NCI-H187 treated with DMSO at 0.1 percent for 48 hours (cell line): ENCODE measurements around the gene LUZP2.

Experiments
- DNase-seq: peaks from one replicate; lab custom pipeline; 2025; lab: John Stamatoyannopoulos, UW

The LUZP2 gene

DNA sequence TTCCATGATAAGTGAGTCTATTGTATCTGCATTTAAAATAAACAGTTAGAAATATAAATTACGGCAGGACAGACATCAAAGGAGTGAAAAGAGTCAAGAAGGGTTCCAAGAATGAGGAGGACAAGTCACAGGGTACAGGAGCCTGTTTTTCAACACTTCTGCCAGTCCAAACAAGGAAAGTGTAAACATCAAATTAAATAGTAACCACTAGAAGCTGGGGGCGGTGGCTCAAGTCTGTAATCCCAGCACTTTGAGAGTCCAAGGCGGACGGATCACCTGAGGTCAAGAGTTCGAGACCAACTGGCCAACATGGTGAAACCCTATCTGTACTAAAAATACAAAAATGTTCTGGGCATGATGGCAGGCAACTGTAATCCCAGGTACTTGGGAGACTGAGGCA, 219.6 kb downstream of the LUZP2 start:
- no peak for DNase-seq

DNA sequence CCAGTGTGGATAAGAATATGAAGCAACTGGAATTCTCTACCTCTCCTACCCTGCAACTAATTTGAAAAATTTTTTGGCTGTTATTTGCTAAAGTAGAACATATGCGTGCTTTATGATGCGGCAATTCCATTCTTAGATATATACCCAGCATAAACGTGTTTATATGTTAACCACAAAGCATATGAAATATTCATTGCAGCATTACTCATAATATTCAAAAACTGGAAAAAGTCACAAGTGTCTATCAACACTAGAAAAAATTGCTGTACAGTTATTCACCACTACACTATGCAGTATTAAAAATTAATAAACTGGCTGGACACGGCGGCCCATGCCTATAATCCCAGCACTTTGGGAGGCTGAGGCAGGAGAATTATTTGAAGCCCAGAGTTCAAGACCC, 226.4 kb downstream of the LUZP2 start:
- no peak for DNase-seq

GRCh38 chr11:24731554-24731953, 234.7 kb downstream of the LUZP2 start:
- DNase-seq, result no peak

GRCh38 chr11:24734742-24735237, 237.9 kb downstream of the LUZP2 start:
- DNase-seq, result no peak

DNA sequence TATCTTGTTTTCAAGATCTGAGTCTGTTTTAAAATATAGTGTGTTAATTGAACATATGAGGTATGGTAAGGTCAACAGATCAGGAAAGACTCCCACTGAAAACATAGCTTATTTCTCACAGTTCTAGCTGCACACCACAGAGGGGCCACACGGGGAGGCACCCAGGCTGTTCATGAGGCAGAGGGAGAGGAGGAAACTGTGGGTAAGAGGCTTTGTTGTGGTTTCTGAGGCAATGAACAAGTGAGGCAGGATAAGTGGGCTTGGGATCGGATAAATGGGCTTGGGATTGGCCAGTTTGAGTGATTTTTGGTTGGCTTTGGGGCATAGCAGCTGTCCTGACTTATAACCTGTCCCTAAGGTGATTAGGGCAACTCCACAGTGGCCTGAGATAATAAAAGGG, 242.1 kb downstream of the LUZP2 start:
- no peak for DNase-seq

DNA sequence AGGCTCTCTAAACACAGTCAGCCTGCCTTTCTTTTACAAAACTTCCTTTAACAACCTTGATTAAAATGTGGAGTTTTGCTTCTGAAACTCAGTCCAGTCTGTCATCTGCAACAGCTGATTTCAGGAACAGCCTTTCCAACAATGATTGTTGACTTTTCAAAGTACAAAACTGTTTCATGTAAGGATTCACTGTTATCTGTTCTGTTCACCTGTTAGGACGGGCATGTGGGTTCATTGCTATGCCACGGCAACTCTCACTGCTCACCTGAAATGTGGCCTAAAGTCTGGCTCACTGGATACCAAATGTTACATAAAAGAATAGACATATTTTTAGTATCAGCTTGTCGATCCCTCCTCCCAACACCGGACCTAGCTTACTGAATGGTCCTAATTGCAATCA, 242.8 kb downstream of the LUZP2 start:
- no peak for DNase-seq

DNA sequence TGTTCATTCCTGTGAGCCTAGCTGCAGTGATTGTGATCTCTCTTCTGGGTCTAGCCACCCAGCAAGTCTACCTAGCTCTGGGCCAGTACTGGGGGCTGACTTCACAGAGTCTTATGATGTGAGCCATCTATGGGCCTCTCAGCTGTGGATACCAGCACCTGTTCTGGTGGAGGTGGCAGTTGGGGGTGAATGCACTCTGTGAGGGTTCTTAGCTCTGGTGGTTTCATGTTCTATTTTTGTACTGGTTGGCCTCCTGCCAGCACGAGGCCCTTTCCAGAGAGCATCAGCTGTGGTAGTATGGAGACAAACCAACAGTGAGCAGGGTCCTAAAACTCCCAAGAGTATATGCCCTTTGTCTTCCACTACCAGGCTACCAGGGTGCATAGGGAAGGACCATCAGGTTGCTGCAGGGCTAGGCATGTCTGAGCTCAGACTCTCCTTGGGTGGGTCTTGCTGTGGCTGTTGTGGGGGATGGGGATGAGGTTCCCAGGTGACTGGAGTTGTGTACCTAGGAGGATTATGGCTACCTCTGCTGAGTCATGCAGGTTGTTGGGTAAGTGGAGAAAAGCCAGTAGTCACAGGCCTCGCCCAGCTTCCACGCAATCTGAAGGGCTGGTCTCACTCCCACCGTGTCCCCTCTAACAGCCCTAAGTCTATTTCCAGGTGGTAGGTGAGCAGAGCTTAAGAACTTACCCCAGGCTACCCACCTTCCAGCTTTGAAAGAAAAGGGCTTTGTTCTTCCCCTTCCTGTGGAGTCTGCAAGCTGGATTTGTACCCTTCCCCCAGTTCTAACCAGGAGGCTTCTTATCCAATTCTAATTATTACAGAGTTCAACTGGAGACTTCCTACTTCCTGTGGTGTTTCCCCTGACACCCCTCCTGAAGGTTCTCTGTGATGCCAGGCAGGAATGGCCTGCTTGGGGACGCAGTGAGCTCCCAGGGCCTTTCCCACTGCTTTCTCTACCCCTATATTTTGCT, 250.7 kb downstream of the LUZP2 start:
- DNase-seq, result no peak

GRCh38 chr11:24748261-24748660, 251.4 kb downstream of the LUZP2 start:
- no peak for DNase-seq

- DNase-seq, result no peak
Observed at GRCh38 chr11:24754406-24754805, 257.6 kb downstream of the LUZP2 start.

DNA sequence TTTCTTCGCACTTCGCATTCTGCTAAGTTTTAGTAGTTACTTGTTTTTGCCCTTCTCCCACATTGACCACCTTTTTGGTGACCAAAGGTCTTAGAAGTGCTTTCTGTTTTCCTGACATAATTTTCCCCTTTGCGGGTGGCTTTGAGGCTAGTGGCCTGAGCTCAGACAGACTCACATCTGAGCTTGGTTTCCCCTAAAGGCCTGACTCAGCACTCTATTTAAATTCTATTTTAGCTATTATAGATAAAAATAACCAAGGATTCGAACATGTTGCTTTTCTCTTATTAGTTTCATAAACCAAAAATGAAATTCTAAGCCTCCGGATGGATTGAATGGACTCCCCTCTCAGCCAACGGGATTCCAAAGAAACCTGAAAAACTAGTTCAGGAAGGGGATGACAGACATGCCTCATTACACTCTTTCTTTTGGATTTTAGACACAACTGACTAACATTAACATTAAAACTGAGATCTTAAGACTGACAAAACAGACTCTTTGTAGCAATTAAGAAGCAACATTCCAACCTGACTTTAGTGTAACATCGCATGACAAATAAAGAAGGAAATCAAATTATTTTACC, 258.5 kb downstream of the LUZP2 start:
- DNase-seq, result no peak

DNA sequence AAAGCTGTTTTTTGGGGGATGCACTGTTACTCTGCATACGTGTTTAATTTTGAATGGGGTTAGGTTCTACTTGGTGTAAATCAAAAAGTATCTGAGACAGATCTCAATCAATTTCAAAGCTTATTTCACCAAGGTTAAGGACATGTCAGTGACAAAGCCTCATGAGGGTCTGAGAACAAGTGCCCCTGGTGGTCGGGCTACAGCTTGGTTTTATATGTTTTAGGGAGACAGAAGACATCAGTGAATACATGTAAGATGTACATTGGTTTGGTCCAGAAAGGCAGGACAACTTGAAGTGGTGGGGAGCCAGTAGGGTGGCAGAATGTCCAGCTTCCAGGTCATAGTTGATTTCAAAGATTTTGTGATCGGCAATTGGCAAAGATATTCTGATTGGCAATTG, 262.9 kb downstream of the LUZP2 start:
- no peak for DNase-seq

- no peak for DNase-seq
Observed at GRCh38 chr11:24760681-24761080, 263.8 kb downstream of the LUZP2 start.

DNA sequence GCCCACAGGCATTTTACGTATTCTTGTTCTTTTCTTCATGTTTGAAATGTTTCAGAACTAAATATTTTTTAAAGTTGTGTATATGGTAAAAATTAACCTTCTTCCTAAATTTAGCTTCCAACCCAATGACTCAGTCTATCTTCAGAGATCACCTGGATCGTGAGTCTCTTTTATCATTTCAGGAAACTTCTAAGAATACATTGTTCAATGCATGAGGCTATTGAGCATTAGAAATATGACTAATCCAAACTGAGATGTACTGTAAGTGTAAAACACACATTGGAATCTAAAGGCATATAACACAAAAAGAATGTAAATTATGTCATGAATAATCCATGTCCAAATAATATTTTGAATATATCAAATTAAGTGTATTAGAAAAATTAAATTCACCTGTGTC, 265.2 kb downstream of the LUZP2 start:
- no peak for DNase-seq

GRCh38 chr11:24767411-24767810, 270.6 kb downstream of the LUZP2 start:
- no peak for DNase-seq

DNA sequence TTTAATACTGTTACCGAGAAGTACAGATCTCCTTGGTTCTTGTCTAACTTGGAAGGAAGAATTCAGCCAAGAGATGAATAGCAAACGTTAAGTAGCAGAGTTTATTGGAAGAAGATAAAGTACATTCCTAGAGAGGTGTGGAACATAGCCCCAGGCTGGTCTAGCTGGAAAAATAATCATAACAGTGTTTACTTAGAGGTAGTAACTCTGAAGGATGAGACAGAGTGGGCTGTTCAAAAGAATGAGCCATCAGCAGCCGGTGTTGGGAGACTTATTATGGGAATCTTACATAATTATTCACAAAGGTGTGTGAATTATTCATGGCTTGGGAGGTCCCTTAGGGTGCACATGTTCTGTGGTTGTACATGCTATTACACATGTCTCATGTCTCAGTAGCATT, 276.5 kb downstream of the LUZP2 start:
- DNase-seq, result no peak

DNA sequence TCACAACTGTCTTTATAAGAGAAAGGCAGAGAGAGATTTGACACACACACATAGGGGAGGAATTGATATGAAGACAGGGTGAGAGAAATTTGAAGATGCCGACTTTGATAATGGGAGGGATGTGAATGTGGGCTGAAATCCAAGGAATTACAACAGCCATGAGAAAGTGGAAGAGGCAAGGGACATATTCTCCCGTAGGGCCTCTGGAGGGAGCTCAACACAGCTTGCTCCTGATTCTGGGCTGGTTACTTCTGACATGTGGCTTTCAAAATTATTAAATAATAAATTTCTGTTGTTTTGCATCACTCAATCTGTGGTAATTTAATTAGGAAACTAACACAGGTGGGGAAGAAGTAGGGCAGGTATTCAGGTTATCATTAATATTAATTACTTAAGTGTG, 282.9 kb downstream of the LUZP2 start:
- DNase-seq, result no peak

DNA sequence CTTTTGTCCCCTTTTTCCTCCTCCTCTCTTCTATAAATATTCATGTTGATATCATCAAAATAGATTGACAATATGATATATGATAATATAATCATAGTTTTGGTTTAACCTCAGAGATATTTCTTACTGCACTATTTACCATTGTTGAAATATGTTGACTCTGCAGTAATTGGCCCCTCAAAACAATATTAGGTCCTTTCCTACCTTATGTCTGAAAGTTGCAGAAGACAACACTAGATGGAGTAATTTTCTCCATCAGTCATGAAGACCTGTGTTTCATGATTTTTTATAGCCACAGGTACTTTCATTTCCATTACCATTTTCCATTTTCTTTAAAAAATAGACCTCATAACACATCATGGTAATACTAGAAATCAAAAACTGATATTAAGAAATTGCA, 284.4 kb downstream of the LUZP2 start:
- DNase-seq, result no peak

DNA sequence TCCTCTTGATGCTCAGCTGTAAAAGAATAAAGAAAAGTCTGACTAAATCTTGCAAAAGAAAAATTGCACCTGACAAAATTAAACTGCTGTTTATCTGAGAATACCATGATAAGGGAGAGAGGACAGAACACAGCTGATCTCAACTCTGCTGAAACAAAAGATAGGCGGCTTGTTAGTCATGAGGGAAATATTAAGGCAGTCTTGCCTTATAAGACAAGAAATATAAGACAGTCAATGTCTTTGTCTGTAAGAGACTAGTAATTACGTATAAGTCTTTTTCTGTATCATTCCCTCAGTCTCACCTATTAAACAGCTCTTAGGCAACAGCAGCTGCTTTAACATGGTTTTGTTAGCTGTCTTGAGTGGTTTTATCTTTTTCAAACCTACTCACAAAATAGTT, 296.6 kb downstream of the LUZP2 start:
- no peak for DNase-seq

GRCh38 chr11:24794064-24794463, 297.2 kb downstream of the LUZP2 start:
- DNase-seq, result no peak

GRCh38 chr11:24805671-24806070, 308.8 kb downstream of the LUZP2 start:
- DNase-seq, result no peak

DNA sequence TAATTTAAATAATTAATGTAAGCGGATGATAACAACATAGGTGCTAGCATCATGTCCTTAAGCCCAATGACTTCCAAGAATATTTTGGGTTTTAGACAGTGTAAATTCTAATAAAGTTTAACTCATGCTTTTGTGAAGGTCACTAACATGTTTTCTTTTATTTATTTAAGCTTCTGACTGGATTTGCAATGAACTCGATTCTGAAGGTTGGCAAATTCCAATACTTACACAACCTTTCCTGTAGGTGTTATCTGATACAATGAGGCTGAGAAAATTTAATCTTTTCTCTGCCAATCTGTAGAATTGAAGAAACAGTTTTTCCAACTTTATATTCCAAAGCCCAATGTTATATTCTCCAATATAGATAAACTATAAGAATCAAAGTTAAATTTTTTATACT, 311.3 kb downstream of the LUZP2 start:
- DNase-seq, result no peak

GRCh38 chr11:24819006-24819405, 322.2 kb downstream of the LUZP2 start:
- DNase-seq, result no peak

DNA sequence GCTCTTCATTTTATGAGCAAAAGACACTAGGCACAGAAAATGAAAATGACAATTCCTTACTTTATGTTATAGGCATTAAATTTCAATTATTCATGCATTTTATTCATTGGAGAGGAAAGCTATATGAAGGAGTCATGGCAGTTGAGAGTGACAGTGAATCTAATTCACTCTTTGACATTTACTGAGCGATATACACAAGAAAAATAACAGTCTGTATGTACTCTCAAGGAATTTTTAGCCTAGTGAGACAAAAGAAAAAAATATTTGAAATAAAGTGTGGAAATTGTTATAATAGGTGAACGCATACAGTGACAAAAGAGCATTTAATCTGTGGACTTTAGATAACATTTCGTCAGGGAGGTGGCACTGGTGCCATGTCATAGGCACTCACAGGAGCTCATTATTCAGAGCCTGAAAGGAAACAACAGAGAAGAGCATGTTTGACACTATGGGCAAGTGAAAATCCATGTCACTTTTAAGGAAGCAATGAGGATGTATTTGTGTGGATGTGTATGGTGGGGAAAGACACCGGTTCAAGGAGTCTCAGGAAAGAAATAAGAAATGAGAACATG, 323.1 kb downstream of the LUZP2 start:
- no peak for DNase-seq
